ENCODE measurements around the gene COL1A2. TPM values are rescaled to one million over a fixed set of nuclear protein-coding genes. Genes with fewer than 3 reads are reported as not detected.

The COL1A2 gene
- total and polyA plus RNA-seq, 2 of the 13 experiments (the other 11 are each of a cell fraction or from before 2014, with no cell fraction given), result not detected

GRCh38 chr7:94409200-94409948 lies 14.7 kb downstream of the COL1A2 start:
- H3K27me3 ChIP-seq (ENCODE audit: control insufficient read depth in 1 of 2, insufficient read depth in 2 of 2, low read length in 2 of 2), result peaks cover 0 to 29% of the 10 kb centered on the region in 2 experiments; a peak in 3 of 5 replicates
- H3K4me2 ChIP-seq (ENCODE audit: low read depth, low read length), result no peak overlapping the region
- POLR2A ChIA-PET, result no interaction called here
- no peak overlapping the region for H2AFZ ChIP-seq (ENCODE audit: low read length)
- no peaks in the 10 kb centered on the region for H4K20me1 ChIP-seq (ENCODE audit: insufficient read depth, low read length)
- no peak for FAIRE-seq
- H3K36me3 ChIP-seq (replicated peaks in 1 of 2; ENCODE audit: control insufficient read depth in 1 of 2, insufficient read depth in 2 of 2, low read length in 2 of 2), result no peaks in the 10 kb centered on the region
- H3K27ac ChIP-seq (ENCODE audit: extremely low read length, insufficient read depth, low read length), result no peak overlapping the region
- WGBS (ENCODE audit: low lambda C conversion rate), result 20% methylated on average over 15 of the region's 15 CpGs
- in situ Hi-C loops (cut with HindIII; ENCODE audit: extremely low pct_ligation_motif_present, low pct_unique_long_range_greater_than_20kb) (no loop called here), intact Hi-C loops (cut with micrococcal nuclease; ENCODE audit: unreplicated experiment) (no loop called here)
- H3K9me3 ChIP-seq (ENCODE audit: low read length), result no peaks in the 10 kb centered on the region
- BruUV-seq (replicated peaks), result no TSS peak
- H3K4me3 ChIP-seq (replicated peaks in 1 of 3; ENCODE audit: insufficient read depth in 1 of 3, low read depth in 2 of 3, low read length in 3 of 3), result no peak overlapping the region
- no peak overlapping the region for H3K9ac ChIP-seq (ENCODE audit: insufficient read depth, low read depth, low read length)
- H3K79me2 ChIP-seq (ENCODE audit: insufficient read depth, low read length), result no peaks in the 10 kb centered on the region
- ATAC-seq, result no peak
- CTCF ChIA-PET (ENCODE audit: low intra/inter-chr PET ratio, low total read pairs), result no interaction called here
- H3K4me1 ChIP-seq (ENCODE audit: insufficient read depth, low read length), result no peaks in the 10 kb centered on the region
- DNase-seq (ENCODE audit: low spot score), result no peak
- no peak for TF ChIP-seq PTBP1 (IDR thresholded peaks at IDR 0.05; ENCODE audit: low read depth, low read length, poor library complexity, severe bottlenecking)
- TF ChIP-seq FOXA3 (CRISPR knock-in tag; IDR thresholded peaks at IDR 0.05), result no peak
- TF ChIP-seq ZNF343 (CRISPR knock-in tag; IDR thresholded peaks at IDR 0.05), result no peak
- TF ChIP-seq ZNF3 (CRISPR knock-in tag; IDR thresholded peaks at IDR 0.05), result no peak
- TF ChIP-seq FOXA1 (IDR thresholded peaks at IDR 0.05), result no peak
- TF ChIP-seq FOXA1 (CRISPR knock-in tag; IDR thresholded peaks at IDR 0.05), result no peak
- TF ChIP-seq ZNF609 (CRISPR knock-in tag; IDR thresholded peaks at IDR 0.05; ENCODE audit: borderline replicate concordance), result no peak
- TF ChIP-seq ZNF430 (CRISPR knock-in tag; IDR thresholded peaks at IDR 0.05), result no peak
- TF ChIP-seq ARID5B (CRISPR knock-in tag; IDR thresholded peaks at IDR 0.05), result no peak
- TF ChIP-seq SIX1 (CRISPR knock-in tag; IDR thresholded peaks at IDR 0.05; ENCODE audit: borderline replicate concordance), result no peak
